ENCODE measurements around the gene GSTM1. TPM values are rescaled to one million over a fixed set of nuclear protein-coding genes. Genes with fewer than 3 reads are reported as not detected.
A peak's percentile ranks its signal among the peaks of the same experiment; 100 is the strongest.
"Not testable (repeated sequence)": the region's sequence is repeated elsewhere in the genome, so short reads cannot be mapped to it uniquely, and the experiment has no call there.

GSTM1 gene
- polyA plus RNA-seq, 1 donor: 1.1 TPM

DNA sequence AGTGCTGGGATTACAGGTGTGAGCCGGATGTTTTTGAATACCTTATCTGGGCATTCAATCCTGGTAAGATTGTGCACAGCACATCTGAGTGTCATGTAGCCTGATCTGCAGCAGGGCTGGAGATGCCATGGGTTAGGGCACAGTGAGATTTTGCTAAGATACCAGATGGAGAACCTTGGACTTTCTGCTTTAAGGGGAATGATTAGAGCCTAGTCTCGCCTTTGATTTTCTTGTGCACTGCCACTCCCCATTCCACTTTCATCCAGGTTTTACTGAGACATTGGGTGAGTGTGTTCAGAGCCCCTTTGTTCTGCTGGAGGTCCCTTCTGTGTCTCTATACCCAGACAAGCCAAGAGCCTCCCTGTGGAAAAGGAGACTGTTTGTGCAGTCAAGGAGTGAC lies 13.8 kb upstream of the GSTM1 start:
- WGBS (ENCODE audit: insufficient coverage, low lambda C conversion rate): no CpG with 5 or more reads among the region's 2 CpGs
- H3K4me1 ChIP-seq (ENCODE audit: control insufficient read depth, insufficient read depth, low read length); H3K4me3 ChIP-seq (ENCODE audit: low read length); H3K9me3 ChIP-seq (ENCODE audit: control insufficient read depth, low read depth, low read length); H3K27me3 ChIP-seq (ENCODE audit: control insufficient read depth, insufficient read depth, low read length); H3K27ac ChIP-seq (ENCODE audit: low read length): not testable (repeated sequence)
- peak in 1 of 2 donors; percentile 53 for DNase-seq
- H3K36me3 ChIP-seq (ENCODE audit: control insufficient read depth, insufficient read depth, low read length): peaks cover 29% of the 10 kb centered on the region

DNA sequence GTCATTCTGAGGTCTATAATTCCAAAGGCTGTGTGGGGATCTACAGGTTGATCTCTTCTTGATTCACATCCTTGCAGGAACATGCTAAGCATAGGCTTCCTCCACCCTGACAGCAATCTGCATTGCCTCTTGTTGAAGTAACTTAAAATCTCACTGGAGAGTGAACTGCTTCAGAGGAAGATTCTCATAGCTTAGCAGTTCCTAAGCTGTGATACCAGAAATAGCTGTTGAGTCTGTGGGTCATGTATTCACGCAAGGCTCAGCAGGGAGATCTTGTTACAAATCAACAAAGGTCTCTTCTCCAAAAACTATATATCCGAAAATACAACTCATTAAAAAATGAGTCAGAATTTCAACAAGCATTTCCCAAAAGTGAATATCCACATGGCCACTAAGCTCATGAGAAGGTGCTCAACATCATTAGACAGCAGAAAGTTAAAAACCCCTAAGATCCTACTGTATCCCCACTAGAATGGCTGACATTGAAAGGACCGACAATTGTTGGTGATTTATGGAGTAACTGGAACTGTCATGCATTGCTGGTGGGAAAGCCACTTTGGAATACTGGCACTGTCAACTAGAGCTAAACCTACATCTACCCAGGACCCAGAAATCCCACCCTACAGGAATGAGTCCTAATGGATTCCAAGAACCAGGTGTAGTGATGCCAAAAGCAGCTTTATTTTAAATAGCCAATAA lies 10.8 kb upstream of the GSTM1 start:
- DNase-seq; H3K27ac ChIP-seq (ENCODE audit: low read length); H3K27me3 ChIP-seq (ENCODE audit: control insufficient read depth, insufficient read depth, low read length); H3K4me3 ChIP-seq (ENCODE audit: low read length); H3K4me1 ChIP-seq (ENCODE audit: control insufficient read depth, insufficient read depth, low read length); H3K9me3 ChIP-seq (ENCODE audit: control insufficient read depth, low read depth, low read length): not testable (repeated sequence)
- peaks cover 11% of the 10 kb centered on the region for H3K36me3 ChIP-seq (ENCODE audit: control insufficient read depth, insufficient read depth, low read length)
- WGBS (ENCODE audit: insufficient coverage, low lambda C conversion rate): no CpG with 5 or more reads among the region's 3 CpGs

DNA sequence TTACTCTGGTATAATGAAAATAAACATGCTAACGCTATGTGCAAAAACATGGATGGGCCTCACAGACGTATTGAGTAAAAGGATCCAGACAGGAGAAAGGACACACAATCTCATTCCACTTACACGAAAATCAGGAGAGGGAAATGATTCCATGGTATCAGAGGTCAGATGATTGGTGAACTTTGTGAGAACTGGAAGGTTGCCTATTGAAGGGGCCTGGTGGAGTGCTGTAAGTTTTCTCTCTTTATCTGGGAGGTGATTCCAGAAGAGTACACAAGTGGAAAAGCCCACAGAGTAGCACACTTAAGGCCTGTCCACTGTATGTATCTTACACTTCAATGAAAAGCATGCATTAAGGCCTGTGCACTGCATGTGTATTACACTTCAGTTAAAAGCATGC lies 10.2 kb upstream of the GSTM1 start:
- no CpG with 5 or more reads among the region's 3 CpGs for WGBS (ENCODE audit: insufficient coverage, low lambda C conversion rate)
- DNase-seq: no peak

GRCh38 chr1:109678637-109679036 lies 9.0 kb upstream of the GSTM1 start:
- H3K4me1 ChIP-seq (ENCODE audit: control insufficient read depth, insufficient read depth, low read length); H3K4me3 ChIP-seq (ENCODE audit: low read length); H3K27me3 ChIP-seq (ENCODE audit: control insufficient read depth, insufficient read depth, low read length); H3K27ac ChIP-seq (ENCODE audit: low read length); H3K9me3 ChIP-seq (ENCODE audit: control insufficient read depth, low read depth, low read length); DNase-seq; H3K36me3 ChIP-seq (ENCODE audit: control insufficient read depth, insufficient read depth, low read length): not testable (repeated sequence)
- 83% methylated on average over 1 of the region's 2 CpGs for WGBS (ENCODE audit: insufficient coverage, low lambda C conversion rate)

More for the DNA sequence above, 10.2 kb upstream of the GSTM1 start:
- no peak overlapping the region for H3K27ac ChIP-seq (ENCODE audit: low read length)
- H3K9me3 ChIP-seq (ENCODE audit: control insufficient read depth, low read depth, low read length): no peaks in the 10 kb centered on the region
- H3K36me3 ChIP-seq (ENCODE audit: control insufficient read depth, insufficient read depth, low read length): peaks cover 9% of the 10 kb centered on the region
- no peaks in the 10 kb centered on the region for H3K27me3 ChIP-seq (ENCODE audit: control insufficient read depth, insufficient read depth, low read length)
- no peak overlapping the region for H3K4me3 ChIP-seq (ENCODE audit: low read length)
- no peaks in the 10 kb centered on the region for H3K4me1 ChIP-seq (ENCODE audit: control insufficient read depth, insufficient read depth, low read length)

DNA sequence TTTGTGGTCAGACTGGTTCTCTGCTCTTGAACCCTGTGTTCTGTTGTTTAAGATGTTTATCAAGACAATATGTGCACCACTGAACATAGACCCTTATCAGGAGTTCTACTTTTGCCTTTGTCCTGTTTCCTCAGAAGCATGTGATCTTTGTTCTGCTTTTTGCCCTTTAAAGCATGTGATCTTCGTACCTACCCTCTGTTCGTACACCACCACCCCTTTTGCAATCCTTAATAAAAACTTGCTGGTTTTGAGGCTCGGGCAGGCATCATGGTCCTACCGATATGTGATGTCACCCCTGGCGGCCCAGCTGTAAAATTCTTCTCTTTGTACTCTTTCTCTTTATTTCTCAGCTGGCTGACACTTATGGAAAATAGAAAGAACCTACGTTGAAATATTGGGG lies 2.8 kb upstream of the GSTM1 start:
- H3K27ac ChIP-seq (ENCODE audit: low read length); DNase-seq; H3K4me3 ChIP-seq (ENCODE audit: low read length); H3K36me3 ChIP-seq (ENCODE audit: control insufficient read depth, insufficient read depth, low read length); H3K9me3 ChIP-seq (ENCODE audit: control insufficient read depth, low read depth, low read length); H3K27me3 ChIP-seq (ENCODE audit: control insufficient read depth, insufficient read depth, low read length); H3K4me1 ChIP-seq (ENCODE audit: control insufficient read depth, insufficient read depth, low read length): not testable (repeated sequence)
- WGBS (ENCODE audit: insufficient coverage, low lambda C conversion rate): no CpG with 5 or more reads among the region's 6 CpGs

DNA sequence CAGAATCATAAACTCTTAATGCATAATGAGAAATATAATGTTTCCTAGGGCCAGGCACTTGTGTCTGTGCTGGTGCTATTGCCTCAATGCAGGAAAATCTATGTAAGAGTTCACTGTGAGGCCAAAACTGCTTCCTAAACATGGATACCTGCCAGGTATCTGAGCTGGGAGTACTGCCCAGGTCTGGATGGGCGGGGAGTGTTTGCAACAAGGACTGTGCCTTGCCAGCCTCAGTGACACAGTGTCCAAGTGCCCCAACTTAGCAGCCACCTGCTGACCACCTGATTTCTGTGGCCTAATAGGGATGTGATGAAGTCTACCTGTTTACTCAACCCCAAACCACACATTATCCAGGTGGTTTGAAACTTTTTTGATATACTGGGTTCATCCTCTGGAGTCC lies 2.2 kb upstream of the GSTM1 start:
- H3K36me3 ChIP-seq (ENCODE audit: control insufficient read depth, insufficient read depth, low read length); DNase-seq; H3K4me3 ChIP-seq (ENCODE audit: low read length); H3K27me3 ChIP-seq (ENCODE audit: control insufficient read depth, insufficient read depth, low read length); H3K27ac ChIP-seq (ENCODE audit: low read length); H3K4me1 ChIP-seq (ENCODE audit: control insufficient read depth, insufficient read depth, low read length); H3K9me3 ChIP-seq (ENCODE audit: control insufficient read depth, low read depth, low read length): not testable (repeated sequence)
- no CpG with 5 or more reads among the region's 1 CpG for WGBS (ENCODE audit: insufficient coverage, low lambda C conversion rate)

DNA sequence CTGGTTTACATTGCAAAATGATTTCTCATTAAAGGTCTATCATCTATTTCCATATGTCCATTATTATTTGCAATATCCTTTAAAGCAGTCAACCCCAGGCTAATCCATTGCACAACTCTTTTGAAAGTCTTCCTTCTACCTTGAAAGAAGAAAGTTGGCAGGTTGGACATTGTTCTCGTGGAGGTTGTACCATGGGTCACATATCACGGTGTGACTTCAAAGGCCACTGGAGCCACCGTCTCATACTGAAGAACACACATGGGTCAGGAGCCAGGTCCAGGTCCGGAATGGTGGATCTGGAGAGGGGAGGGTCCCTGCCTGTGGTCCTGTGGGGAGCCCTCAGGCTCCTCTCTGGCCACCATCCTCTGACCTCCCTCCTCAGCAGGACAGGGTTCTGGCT lies 1.7 kb upstream of the GSTM1 start:
- not testable (repeated sequence) for H3K27me3 ChIP-seq (ENCODE audit: control insufficient read depth, insufficient read depth, low read length); H3K27ac ChIP-seq (ENCODE audit: low read length); H3K36me3 ChIP-seq (ENCODE audit: control insufficient read depth, insufficient read depth, low read length); H3K9me3 ChIP-seq (ENCODE audit: control insufficient read depth, low read depth, low read length); DNase-seq; H3K4me3 ChIP-seq (ENCODE audit: low read length); H3K4me1 ChIP-seq (ENCODE audit: control insufficient read depth, insufficient read depth, low read length)
- WGBS (ENCODE audit: insufficient coverage, low lambda C conversion rate): no CpG with 5 or more reads among the region's 4 CpGs

DNA sequence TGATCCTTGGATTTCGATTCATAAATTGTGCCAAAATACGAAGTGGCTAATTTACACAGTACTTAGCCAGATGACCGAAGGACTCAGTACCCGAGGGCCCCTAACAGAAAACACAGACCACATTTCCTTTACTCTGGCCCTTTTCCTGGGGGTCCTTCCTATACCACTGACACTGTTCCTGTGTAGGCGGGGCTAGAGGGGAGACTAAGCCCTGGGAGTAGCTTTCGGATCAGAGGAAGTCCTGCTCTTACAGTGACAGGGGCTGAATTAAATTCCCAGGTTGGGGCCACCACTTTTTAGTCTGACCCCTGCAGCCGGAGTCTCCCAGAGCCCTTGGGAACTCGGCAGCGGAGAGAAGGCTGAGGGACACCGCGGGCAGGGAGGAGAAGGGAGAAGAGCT lies 508 bp upstream of the GSTM1 start:
- H3K27ac ChIP-seq (ENCODE audit: low read length); H3K27me3 ChIP-seq (ENCODE audit: control insufficient read depth, insufficient read depth, low read length); H3K4me3 ChIP-seq (ENCODE audit: low read length); H3K9me3 ChIP-seq (ENCODE audit: control insufficient read depth, low read depth, low read length); H3K36me3 ChIP-seq (ENCODE audit: control insufficient read depth, insufficient read depth, low read length); H3K4me1 ChIP-seq (ENCODE audit: control insufficient read depth, insufficient read depth, low read length); DNase-seq: not testable (repeated sequence)
- no CpG with 5 or more reads among the region's 11 CpGs for WGBS (ENCODE audit: insufficient coverage, low lambda C conversion rate)

- no peaks in the 10 kb centered on the region for H3K9me3 ChIP-seq (ENCODE audit: control insufficient read depth, low read depth, low read length)
- no CpG with 5 or more reads among the region's 6 CpGs for WGBS (ENCODE audit: insufficient coverage, low lambda C conversion rate)
- no peak for DNase-seq
- H3K36me3 ChIP-seq (ENCODE audit: control insufficient read depth, insufficient read depth, low read length): no peaks in the 10 kb centered on the region
- no peak overlapping the region for H3K27ac ChIP-seq (ENCODE audit: low read length)
- no peak overlapping the region for H3K4me3 ChIP-seq (ENCODE audit: low read length)
- no peaks in the 10 kb centered on the region for H3K27me3 ChIP-seq (ENCODE audit: control insufficient read depth, insufficient read depth, low read length)
- H3K4me1 ChIP-seq (ENCODE audit: control insufficient read depth, insufficient read depth, low read length): no peaks in the 10 kb centered on the region
Observed at GRCh38 chr1:109689844-109690405, 2.3 kb downstream of the GSTM1 start.

GRCh38 chr1:109691759-109692158 lies 4.1 kb downstream of the GSTM1 start:
- no CpG with 5 or more reads among the region's 6 CpGs for WGBS (ENCODE audit: insufficient coverage, low lambda C conversion rate)
- Histone ChIP-seq H3K27me3 (ENCODE audit: control insufficient read depth, insufficient read depth, low read length) (no peaks in the 10 kb centered on the region), H3K4me1 (ENCODE audit: control insufficient read depth, insufficient read depth, low read length) (no peaks in the 10 kb centered on the region), H3K4me3 (ENCODE audit: low read length) (no peak overlapping the region), H3K36me3 (ENCODE audit: control insufficient read depth, insufficient read depth, low read length) (no peaks in the 10 kb centered on the region), H3K9me3 (ENCODE audit: control insufficient read depth, low read depth, low read length) (no peaks in the 10 kb centered on the region), H3K27ac (ENCODE audit: low read length) (no peak overlapping the region)
- no peak for DNase-seq

GRCh38 chr1:109694400-109694799 lies 6.8 kb downstream of the GSTM1 start:
- no CpG with 5 or more reads among the region's 5 CpGs for WGBS (ENCODE audit: insufficient coverage, low lambda C conversion rate)
- not testable (repeated sequence) for H3K4me1 ChIP-seq (ENCODE audit: control insufficient read depth, insufficient read depth, low read length); H3K36me3 ChIP-seq (ENCODE audit: control insufficient read depth, insufficient read depth, low read length); DNase-seq; H3K27me3 ChIP-seq (ENCODE audit: control insufficient read depth, insufficient read depth, low read length); H3K9me3 ChIP-seq (ENCODE audit: control insufficient read depth, low read depth, low read length); H3K4me3 ChIP-seq (ENCODE audit: low read length); H3K27ac ChIP-seq (ENCODE audit: low read length)

All from large intestine (tissue), 3 donors.